ENCODE data around the gene TBC1D8. TPM values are rescaled to one million over a fixed set of nuclear protein-coding genes. Genes with fewer than 3 reads are reported as not detected.
A peak's percentile ranks its signal among the peaks of the same experiment; 100 is the strongest.

Gene TBC1D8
- total RNA-seq, 4 donors from 2014 or later: 22.2 to 68.0 (median 31.9) TPM

GRCh38 chr2:101147062-101147461 is 4.1 kb downstream of the TBC1D8 start:
- ATAC-seq (ENCODE audit: low FRiP score) (no peak), DNase-seq (ENCODE audit: low spot score) (no peak)
- TF ChIP-seq CTCF (IDR thresholded peaks at IDR 0.05): no peak

GRCh38 chr2:101146535-101146934 is 4.6 kb downstream of the TBC1D8 start:
- DNase-seq (ENCODE audit: low spot score) (no peak), ATAC-seq (ENCODE audit: low FRiP score) (no peak)
- no peak for TF ChIP-seq CTCF (IDR thresholded peaks at IDR 0.05)

GRCh38 chr2:101145406-101145805 is 5.8 kb downstream of the TBC1D8 start:
- DNase-seq (ENCODE audit: low spot score): no peak
- ATAC-seq (ENCODE audit: low FRiP score): peak; percentile 84
- TF ChIP-seq CTCF (IDR thresholded peaks at IDR 0.05): no peak

GRCh38 chr2:101142163-101142562 is 9.0 kb downstream of the TBC1D8 start:
- TF ChIP-seq CTCF (IDR thresholded peaks at IDR 0.05): no peak
- ATAC-seq (ENCODE audit: low FRiP score) (no peak), DNase-seq (ENCODE audit: low spot score) (no peak)

- ATAC-seq (ENCODE audit: low FRiP score) (no peak), DNase-seq (ENCODE audit: low spot score) (no peak)
- TF ChIP-seq CTCF (IDR thresholded peaks at IDR 0.05): no peak
These were observed 10.1 kb downstream of the TBC1D8 start for GRCh38 chr2:101140978-101141655.

- DNase-seq (ENCODE audit: low spot score) (no peak), ATAC-seq (ENCODE audit: low FRiP score) (no peak)
- no peak for TF ChIP-seq CTCF (IDR thresholded peaks at IDR 0.05)
These were observed 10.9 kb downstream of the TBC1D8 start for GRCh38 chr2:101140237-101140636.

- ATAC-seq (ENCODE audit: low FRiP score) (no peak), DNase-seq (ENCODE audit: low spot score) (no peak)
- TF ChIP-seq CTCF (IDR thresholded peaks at IDR 0.05): no peak
These were observed 11.7 kb downstream of the TBC1D8 start for GRCh38 chr2:101139495-101139894.
